ENCODE measurements around the gene FAM98C. TPM values are rescaled to one million over a fixed set of nuclear protein-coding genes. Genes with fewer than 3 reads are reported as not detected.
A peak's percentile ranks its signal among the peaks of the same experiment; 100 is the strongest.

FAM98C gene
- total and polyA plus RNA-seq, 2 experiments from 2014 or later: 13.8 to 27.3 TPM

DNA sequence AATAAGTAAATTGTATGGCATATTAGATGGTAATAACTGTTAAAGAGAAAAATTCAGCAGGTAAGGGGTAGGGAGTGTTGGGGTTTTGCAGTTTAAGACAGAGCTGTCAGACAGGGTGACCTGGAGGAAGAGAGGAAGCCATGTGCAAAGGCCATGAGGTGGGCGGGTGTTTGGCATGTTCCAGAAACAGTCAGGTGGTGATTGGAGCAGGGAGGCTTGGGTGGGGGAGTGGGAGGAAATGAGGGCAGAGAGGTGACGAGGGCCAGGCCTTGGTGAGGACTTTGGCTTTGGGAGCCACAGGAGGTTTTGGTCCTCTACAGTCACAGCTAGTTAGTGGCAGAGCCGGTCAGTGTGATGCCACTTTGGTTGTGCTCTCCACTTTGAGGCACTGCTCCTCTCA, 50.7 kb downstream of the FAM98C start:
- no peak overlapping the region for H3K4me3 ChIP-seq
- H3K9me2 ChIP-seq (ENCODE audit: insufficient read depth): no peaks in the 10 kb centered on the region
- no peak for TF ChIP-seq EZH2phosphoT487 (IDR thresholded peaks at IDR 0.05; ENCODE audit: insufficient read depth, low read depth)
- WGBS, 2 experiments (ENCODE audit: low coverage in 1 of 2, low lambda C conversion rate in 2 of 2, missing lambda C conversion rate in 2 of 2): 33 to 63% methylated on average over 3 of the region's 3 CpGs
- H3K79me2 ChIP-seq (ENCODE audit: insufficient read depth): no peaks in the 10 kb centered on the region
- H3K4me2 ChIP-seq (ENCODE audit: unreplicated experiment): no peak overlapping the region
- in situ Hi-C loops (cut with MboI): no loop called here
- no peak overlapping the region for H2AFZ ChIP-seq
- 0 out of 2 replicates have a peak, but pooled peaks cover 8% of the 10 kb centered on the region for H3K27me3 ChIP-seq (replicated peaks; ENCODE audit: insufficient read depth)
- no peak overlapping the region for H3K27ac ChIP-seq
- no peaks in the 10 kb centered on the region for H3K4me1 ChIP-seq (ENCODE audit: insufficient read depth)
- H3K9me3 ChIP-seq (ENCODE audit: low read depth): no peaks in the 10 kb centered on the region
- no peak overlapping the region for H3K9ac ChIP-seq
- H3K36me3 ChIP-seq (ENCODE audit: low read depth): no peaks in the 10 kb centered on the region
- H3F3A ChIP-seq (ENCODE audit: insufficient read depth): no peaks in the 10 kb centered on the region
- no peak for DNase-seq
- no peaks in the 10 kb centered on the region for H4K20me1 ChIP-seq (ENCODE audit: insufficient read depth)

DNA sequence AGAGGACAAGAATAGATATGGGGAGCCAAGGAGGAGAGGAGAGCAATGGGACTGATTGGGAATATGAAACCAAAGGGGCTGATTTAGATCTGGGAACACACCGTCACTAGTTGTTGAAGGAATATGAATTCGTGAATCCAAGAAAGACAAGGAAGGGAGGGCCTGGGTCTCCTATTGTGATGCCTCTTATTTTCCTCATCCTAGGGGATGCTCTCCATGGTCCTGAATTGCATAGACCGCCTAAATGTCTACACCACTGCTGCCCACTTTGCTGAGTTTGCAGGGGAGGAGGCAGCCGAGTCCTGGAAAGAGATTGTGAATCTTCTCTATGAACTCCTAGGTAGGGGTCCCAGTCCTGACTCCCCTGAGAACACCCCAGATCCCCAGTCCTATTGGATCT, 52.1 kb downstream of the FAM98C start:
- no peak overlapping the region for H3K9ac ChIP-seq

DNA sequence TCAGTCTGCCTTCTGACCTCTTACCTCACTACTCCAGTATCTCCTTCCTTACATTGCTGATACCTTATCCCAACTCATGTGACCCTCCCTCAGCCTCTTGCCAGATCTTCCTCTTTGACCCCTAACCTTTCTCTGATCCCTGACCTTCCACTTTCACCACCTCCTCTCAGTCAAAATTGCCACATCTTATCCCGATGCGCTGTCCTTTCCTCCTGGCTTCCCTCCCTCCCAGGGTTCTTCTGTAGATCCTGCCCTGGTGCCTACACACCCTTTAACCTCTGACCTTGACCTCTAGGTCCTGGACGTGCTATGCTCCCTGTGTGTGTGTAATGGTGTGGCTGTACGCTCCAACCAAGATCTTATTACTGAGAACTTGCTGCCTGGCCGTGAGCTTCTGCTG, 54.3 kb downstream of the FAM98C start:
- Histone ChIP-seq H3K36me3 (ENCODE audit: low read depth) (no peaks in the 10 kb centered on the region), H3K4me2 (ENCODE audit: unreplicated experiment) (no peak overlapping the region), H3K9me3 (ENCODE audit: low read depth) (no peaks in the 10 kb centered on the region), H3K27ac (no peak overlapping the region), H3K9me2 (ENCODE audit: insufficient read depth) (no peaks in the 10 kb centered on the region), H3K79me2 (ENCODE audit: insufficient read depth) (no peaks in the 10 kb centered on the region), H3K4me1 (ENCODE audit: insufficient read depth) (no peaks in the 10 kb centered on the region), H2AFZ (no peak overlapping the region), H4K20me1 (ENCODE audit: insufficient read depth) (no peaks in the 10 kb centered on the region), H3K27me3 (replicated peaks; ENCODE audit: insufficient read depth) (no peaks in the 10 kb centered on the region), H3F3A (ENCODE audit: insufficient read depth) (no peaks in the 10 kb centered on the region), H3K4me3 (no peak overlapping the region), H3K9ac (no peak overlapping the region)
- no peak for DNase-seq
- WGBS, 2 experiments (ENCODE audit: low coverage in 1 of 2, low lambda C conversion rate in 2 of 2, missing lambda C conversion rate in 2 of 2): 24 to 30% methylated on average over 5 of the region's 5 CpGs
- TF ChIP-seq EZH2phosphoT487 (IDR thresholded peaks at IDR 0.05; ENCODE audit: insufficient read depth, low read depth): no peak
- TF ChIP-seq EZH2 (IDR thresholded peaks at IDR 0.05; ENCODE audit: insufficient read depth, poor library complexity, severe bottlenecking): no peak
- in situ Hi-C loops (cut with MboI): no loop called here

More for the DNA sequence above, 52.1 kb downstream of the FAM98C start:
- Histone ChIP-seq H3F3A (ENCODE audit: insufficient read depth) (no peaks in the 10 kb centered on the region), H3K9me2 (ENCODE audit: insufficient read depth) (no peaks in the 10 kb centered on the region), H3K36me3 (ENCODE audit: low read depth) (no peaks in the 10 kb centered on the region), H3K4me1 (ENCODE audit: insufficient read depth) (no peaks in the 10 kb centered on the region), H3K9me3 (ENCODE audit: low read depth) (no peaks in the 10 kb centered on the region), H3K79me2 (ENCODE audit: insufficient read depth) (no peaks in the 10 kb centered on the region), H4K20me1 (ENCODE audit: insufficient read depth) (no peaks in the 10 kb centered on the region), H3K4me2 (ENCODE audit: unreplicated experiment) (no peak overlapping the region), H2AFZ (no peak overlapping the region), H3K4me3 (no peak overlapping the region), H3K27me3 (replicated peaks; ENCODE audit: insufficient read depth) (no peaks in the 10 kb centered on the region), H3K27ac (no peak overlapping the region)
- TF ChIP-seq EZH2 (IDR thresholded peaks at IDR 0.05; ENCODE audit: insufficient read depth, poor library complexity, severe bottlenecking) (no peak), EZH2phosphoT487 (IDR thresholded peaks at IDR 0.05; ENCODE audit: insufficient read depth, low read depth) (no peak)
- in situ Hi-C loops (cut with MboI): no loop called here
- WGBS, 2 experiments (ENCODE audit: low coverage in 1 of 2, low lambda C conversion rate in 2 of 2, missing lambda C conversion rate in 2 of 2): 8 to 17% methylated on average over 4 of the region's 4 CpGs
- peak; percentile 31 for DNase-seq

DNA sequence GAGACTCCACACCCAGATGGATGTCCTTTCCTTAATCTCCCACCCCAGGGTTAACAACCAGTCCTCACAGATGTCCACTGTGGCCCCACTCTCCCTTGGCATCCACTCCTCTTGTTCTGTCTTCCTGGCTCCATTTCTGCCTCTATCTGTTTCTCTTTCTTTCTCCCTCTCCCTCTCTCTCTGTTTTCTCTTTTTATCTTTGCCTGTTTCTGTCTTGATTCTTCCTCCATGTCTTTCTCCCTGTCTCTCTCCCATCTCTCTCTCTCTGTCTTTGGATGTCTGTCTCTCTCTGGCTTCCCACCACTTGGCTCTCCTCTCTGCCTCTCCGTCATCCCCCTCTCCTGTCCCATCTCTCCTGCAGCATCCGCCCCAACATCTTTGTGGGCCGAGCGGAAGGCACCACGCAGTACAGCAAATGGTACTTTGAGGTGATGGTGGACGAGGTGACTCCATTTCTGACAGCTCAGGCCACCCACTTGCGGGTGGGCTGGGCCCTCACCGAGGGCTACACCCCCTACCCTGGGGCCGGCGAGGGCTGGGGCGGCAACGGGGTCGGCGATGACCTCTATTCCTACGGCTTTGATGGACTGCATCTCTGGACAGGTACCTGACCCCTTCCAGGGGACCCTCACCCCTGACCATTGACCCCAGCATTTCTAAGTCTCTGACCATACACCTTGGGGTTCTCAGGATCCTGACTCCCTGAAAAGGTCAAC, 55.0 kb downstream of the FAM98C start:
- 57 to 60% methylated on average over 15 of the region's 15 CpGs for WGBS, 2 experiments (ENCODE audit: low coverage in 1 of 2, low lambda C conversion rate in 2 of 2, missing lambda C conversion rate in 2 of 2)
- H3K4me2 ChIP-seq (ENCODE audit: unreplicated experiment): no peak overlapping the region

More for the DNA sequence above, 55.0 kb downstream of the FAM98C start:
- Histone ChIP-seq H3K9me3 (ENCODE audit: low read depth) (no peaks in the 10 kb centered on the region), H4K20me1 (ENCODE audit: insufficient read depth) (no peaks in the 10 kb centered on the region), H2AFZ (no peak overlapping the region), H3K4me1 (ENCODE audit: insufficient read depth) (no peaks in the 10 kb centered on the region), H3K27me3 (replicated peaks; ENCODE audit: insufficient read depth) (no peaks in the 10 kb centered on the region), H3K36me3 (ENCODE audit: low read depth) (no peaks in the 10 kb centered on the region), H3K79me2 (ENCODE audit: insufficient read depth) (no peaks in the 10 kb centered on the region), H3K27ac (no peak overlapping the region), H3F3A (ENCODE audit: insufficient read depth) (no peaks in the 10 kb centered on the region), H3K4me3 (no peak overlapping the region), H3K9ac (no peak overlapping the region), H3K9me2 (ENCODE audit: insufficient read depth) (no peaks in the 10 kb centered on the region)
- in situ Hi-C loops (cut with MboI): no loop called here
- DNase-seq: no peak
- TF ChIP-seq EZH2 (IDR thresholded peaks at IDR 0.05; ENCODE audit: insufficient read depth, poor library complexity, severe bottlenecking) (no peak), EZH2phosphoT487 (IDR thresholded peaks at IDR 0.05; ENCODE audit: insufficient read depth, low read depth) (no peak)

Other genes starting within 250 kb of the FAM98C start
- 2.4 and 5.2 TPM in 2 replicates for gene DPF1, start 178.9 kb upstream of the FAM98C start, total RNA-seq (2014; rRNA removed; shearing (Covaris generic))
- 1.5 and 2.3 TPM in 2 replicates for gene DPF1, start 178.9 kb upstream of the FAM98C start, polyA plus RNA-seq (2016; fragmentation: Nextera tagmentation; extraction: Ambion mirVana)
- gene PPP1R14A, start 146.7 kb upstream of the FAM98C start, total RNA-seq (2014; rRNA removed; shearing (Covaris generic)): 0.65 TPM in 1 of 2 replicates, not detected in the other
- 4.0 and 5.3 TPM in 2 replicates for gene PPP1R14A, start 146.7 kb upstream of the FAM98C start, polyA plus RNA-seq (2016; fragmentation: Nextera tagmentation; extraction: Ambion mirVana)
- gene SPINT2, start 138.5 kb upstream of the FAM98C start, total RNA-seq (2014; rRNA removed; shearing (Covaris generic)): 3.2 and 9.5 TPM in 2 replicates
- 9.3 and 9.8 TPM in 2 replicates for gene SPINT2, start 138.5 kb upstream of the FAM98C start, polyA plus RNA-seq (2016; fragmentation: Nextera tagmentation; extraction: Ambion mirVana)
- not detected in 2 replicates for gene C19orf33, start 98.8 kb upstream of the FAM98C start, total RNA-seq (2014; rRNA removed; shearing (Covaris generic))
- gene C19orf33, start 98.8 kb upstream of the FAM98C start, polyA plus RNA-seq (2016; fragmentation: Nextera tagmentation; extraction: Ambion mirVana): not detected in 2 replicates
- gene YIF1B, start 87.1 kb upstream of the FAM98C start, total RNA-seq (2014; rRNA removed; shearing (Covaris generic)): 143 and 162 TPM in 2 replicates
- 191 and 199 TPM in 2 replicates for gene YIF1B, start 87.1 kb upstream of the FAM98C start, polyA plus RNA-seq (2016; fragmentation: Nextera tagmentation; extraction: Ambion mirVana)
- gene KCNK6, start 83.2 kb upstream of the FAM98C start, total RNA-seq (2014; rRNA removed; shearing (Covaris generic)): 12.1 and 13.7 TPM in 2 replicates
- gene KCNK6, start 83.2 kb upstream of the FAM98C start, polyA plus RNA-seq (2016; fragmentation: Nextera tagmentation; extraction: Ambion mirVana): 15.5 and 16.8 TPM in 2 replicates
- gene CATSPERG, start 67.3 kb upstream of the FAM98C start, total RNA-seq (2014; rRNA removed; shearing (Covaris generic)): 0.63 TPM in 1 of 2 replicates, not detected in the other
- 0.53 and 1.1 TPM in 2 replicates for gene CATSPERG, start 67.3 kb upstream of the FAM98C start, polyA plus RNA-seq (2016; fragmentation: Nextera tagmentation; extraction: Ambion mirVana)
- 231 and 331 TPM in 2 replicates for gene PSMD8, start 28.5 kb upstream of the FAM98C start, total RNA-seq (2014; rRNA removed; shearing (Covaris generic))
- gene PSMD8, start 28.5 kb upstream of the FAM98C start, polyA plus RNA-seq (2016; fragmentation: Nextera tagmentation; extraction: Ambion mirVana): 292 and 305 TPM in 2 replicates
- gene GGN, start 15.1 kb upstream of the FAM98C start, total RNA-seq (2014; rRNA removed; shearing (Covaris generic)): 1.1 and 1.8 TPM in 2 replicates
- 1.4 and 2.0 TPM in 2 replicates for gene GGN, start 15.1 kb upstream of the FAM98C start, polyA plus RNA-seq (2016; fragmentation: Nextera tagmentation; extraction: Ambion mirVana)
- gene SPRED3, start 14.4 kb upstream of the FAM98C start, total RNA-seq (2014; rRNA removed; shearing (Covaris generic)): 2.1 and 7.7 TPM in 2 replicates
- gene SPRED3, start 14.4 kb upstream of the FAM98C start, polyA plus RNA-seq (2016; fragmentation: Nextera tagmentation; extraction: Ambion mirVana): 1.8 and 1.9 TPM in 2 replicates
- gene RASGRP4, start 23.1 kb downstream of the FAM98C start, total RNA-seq (2014; rRNA removed; shearing (Covaris generic)): not detected in 2 replicates
- gene RASGRP4, start 23.1 kb downstream of the FAM98C start, polyA plus RNA-seq (2016; fragmentation: Nextera tagmentation; extraction: Ambion mirVana): not detected in 2 replicates
- under 0.01 and 0.13 TPM in 2 replicates for gene RYR1, start 30.6 kb downstream of the FAM98C start, total RNA-seq (2014; rRNA removed; shearing (Covaris generic))
- 0.04 TPM in 1 of 2 replicates, not detected in the other for gene RYR1, start 30.6 kb downstream of the FAM98C start, polyA plus RNA-seq (2016; fragmentation: Nextera tagmentation; extraction: Ambion mirVana)
- gene MAP4K1, start 214.9 kb downstream of the FAM98C start, total RNA-seq (2014; rRNA removed; shearing (Covaris generic)): not detected in 2 replicates
- 0.63 and 1.0 TPM in 2 replicates for gene MAP4K1, start 214.9 kb downstream of the FAM98C start, polyA plus RNA-seq (2016; fragmentation: Nextera tagmentation; extraction: Ambion mirVana)
- gene EIF3K, start 216.1 kb downstream of the FAM98C start, total RNA-seq (2014; rRNA removed; shearing (Covaris generic)): 270 and 295 TPM in 2 replicates
- 143 and 151 TPM in 2 replicates for gene EIF3K, start 216.1 kb downstream of the FAM98C start, polyA plus RNA-seq (2016; fragmentation: Nextera tagmentation; extraction: Ambion mirVana)
- gene ACTN4, start 244.6 kb downstream of the FAM98C start, total RNA-seq (2014; rRNA removed; shearing (Covaris generic)): 467 and 477 TPM in 2 replicates
- gene ACTN4, start 244.6 kb downstream of the FAM98C start, polyA plus RNA-seq (2016; fragmentation: Nextera tagmentation; extraction: Ambion mirVana): 84.6 and 85.7 TPM in 2 replicates

All from GM23248 (cell line).